ENCODE data around the gene ECI1. TPM values are rescaled to one million over a fixed set of nuclear protein-coding genes. Genes with fewer than 3 reads are reported as not detected.
"Not testable (repeated sequence)": the region's sequence is repeated elsewhere in the genome, so short reads cannot be mapped to it uniquely, and the experiment has no call there.

ECI1 gene
- total RNA-seq, 2 experiments from 2014 or later = 35.6 to 36.6 TPM

- POLR2A ChIA-PET = interaction anchor here (0.7 kb wide), 1 partner anchor 31 kb away, joined by 5 read pairs; the partner anchor contains the start of gene ECI1
- CTCF ChIA-PET = no interaction called here
These were observed 30.9 kb upstream of the ECI1 start for GRCh38 chr16:2282262-2282661.

GRCh38 chr16:2280981-2281542 is 29.7 kb upstream of the ECI1 start:
- POLR2A ChIA-PET = no interaction called here
- CTCF ChIA-PET = no interaction called here

GRCh38 chr16:2280461-2280860 is 29.1 kb upstream of the ECI1 start:
- POLR2A ChIA-PET = no interaction called here
- CTCF ChIA-PET = no interaction called here

GRCh38 chr16:2278956-2279800 is 27.8 kb upstream of the ECI1 start:
- POLR2A ChIA-PET = interaction anchor here (0.7 kb wide), 2 partner anchors 9 to 150 kb away, joined by 3 read pairs; no protein-coding TSS in a partner anchor
- CTCF ChIA-PET = no interaction called here

- POLR2A ChIA-PET = no interaction called here
- CTCF ChIA-PET = no interaction called here
These were observed 26.9 kb upstream of the ECI1 start for GRCh38 chr16:2278272-2278608.

GRCh38 chr16:2277466-2278271 is 26.3 kb upstream of the ECI1 start:
- CTCF ChIA-PET = no interaction called here
- POLR2A ChIA-PET = no interaction called here

- POLR2A ChIA-PET = no interaction called here
These were observed 25.2 kb upstream of the ECI1 start for GRCh38 chr16:2276368-2277195.

GRCh38 chr16:2275476-2276367 is 24.3 kb upstream of the ECI1 start:
- POLR2A ChIA-PET = no interaction called here

More at GRCh38 chr16:2276368-2277195, 25.2 kb upstream of the ECI1 start:
- CTCF ChIA-PET = interaction anchor here (0.5 kb wide), 1 partner anchor 471 kb away, joined by 3 read pairs; no protein-coding TSS in a partner anchor

GRCh38 chr16:2273931-2274330 is 22.5 kb upstream of the ECI1 start:
- CTCF ChIA-PET = no interaction called here
- POLR2A ChIA-PET = no interaction called here

More at GRCh38 chr16:2275476-2276367, 24.3 kb upstream of the ECI1 start:
- CTCF ChIA-PET = interaction anchor here (0.5 kb wide), 1 partner anchor 472 kb away, joined by 3 read pairs; no protein-coding TSS in a partner anchor

- ChIA-PET POLR2A (interaction anchor here (0.6 kb wide), 1 partner anchor 12 kb away, joined by 5 read pairs; no protein-coding TSS in a partner anchor), CTCF (no interaction called here)
These were observed 22.1 kb upstream of the ECI1 start for GRCh38 chr16:2273484-2273883.

- ChIA-PET CTCF (no interaction called here), POLR2A (no interaction called here)
These were observed 20.6 kb upstream of the ECI1 start for GRCh38 chr16:2271848-2272461.

GRCh38 chr16:2270588-2271470 is 19.4 kb upstream of the ECI1 start:
- ChIA-PET POLR2A (no interaction called here), CTCF (interaction anchor here (1.1 to 3.5 kb wide), 2 partner anchors 19 to 26 kb away, joined by 3 to 15 read pairs; partner anchors contain the start of gene ECI1)

- CTCF ChIA-PET = interaction anchor here (1.1 to 3.5 kb wide), 2 partner anchors 19 to 27 kb away, joined by 3 to 15 read pairs; partner anchors contain the start of gene ECI1
- POLR2A ChIA-PET = interaction anchor here (1.1 kb wide), 1 partner anchor 115 kb away, joined by 6 read pairs; the partner anchor contains the start of gene TRAF7
These were observed 18.7 kb upstream of the ECI1 start for GRCh38 chr16:2270070-2270462.

GRCh38 chr16:2267913-2268666 is 16.7 kb upstream of the ECI1 start, which contains the start of gene RNPS1:
Gene RNPS1 (minus strand): TSS chr16:2268126. CDS start chr16:2264643, 3,483 bp downstream.
- ChIA-PET CTCF (interaction anchor here (3.5 kb wide), 1 partner anchor 17 kb away, joined by 15 read pairs; the partner anchor contains the start of gene ECI1), POLR2A (interaction anchor here (0.8 to 2.6 kb wide), 3 partner anchors 14 to 113 kb away, joined by 3 to 6 read pairs (median 4); partner anchors contain the start of genes MLST8 and TRAF7)

- POLR2A ChIA-PET = interaction anchor here (2.6 kb wide), 1 partner anchor 112 kb away, joined by 6 read pairs; the partner anchor contains the start of gene TRAF7
- CTCF ChIA-PET = not testable (repeated sequence)
These were observed 16.1 kb upstream of the ECI1 start for GRCh38 chr16:2267505-2267912.

- POLR2A ChIA-PET = interaction anchor here (2.6 kb wide), 1 partner anchor 112 kb away, joined by 6 read pairs; the partner anchor contains the start of gene TRAF7
- CTCF ChIA-PET = not testable (repeated sequence)
These were observed 15.5 kb upstream of the ECI1 start for GRCh38 chr16:2266887-2267286.
